ENCODE results near the gene ZFYVE26. TPM values are rescaled to one million over a fixed set of nuclear protein-coding genes. Genes with fewer than 3 reads are reported as not detected.

The ZFYVE26 gene
- total and polyA plus RNA-seq, 5 donors, result 5.2 to 17.0 (median 14.4) TPM

GRCh38 chr14:67768219-67768618, 48.2 kb downstream of the ZFYVE26 start:
- Histone ChIP-seq H3K27me3 (ENCODE audit: control insufficient read depth, insufficient read depth) (no peaks in the 10 kb centered on the region), H3K4me3 (ENCODE audit: low read length) (no peak overlapping the region), H3K4me1 (ENCODE audit: control insufficient read depth, insufficient read depth, low read length) (no peaks in the 10 kb centered on the region), H3K27ac (ENCODE audit: low read length) (no peak overlapping the region), H3K9me3 (ENCODE audit: control insufficient read depth, low read length) (no peaks in the 10 kb centered on the region)
- peak in 1 of 2 donors; percentile 39 for ATAC-seq
- DNase-seq, result no peak
- intact Hi-C loops (cut with DNase I), result no loop called here
- 51% methylated on average over 2 of the region's 2 CpGs for WGBS

GRCh38 chr14:67766035-67766680, 50.2 kb downstream of the ZFYVE26 start:
- Histone ChIP-seq H3K9me3 (ENCODE audit: control insufficient read depth, low read length) (no peaks in the 10 kb centered on the region), H3K4me1 (ENCODE audit: control insufficient read depth, insufficient read depth, low read length) (no peaks in the 10 kb centered on the region), H3K4me3 (ENCODE audit: low read length) (no peak overlapping the region), H3K27ac (ENCODE audit: low read length) (no peak overlapping the region), H3K27me3 (ENCODE audit: control insufficient read depth, insufficient read depth) (no peaks in the 10 kb centered on the region)
- peak; percentile 23 to 42 for ATAC-seq
- WGBS, result 70% methylated on average over 10 of the region's 10 CpGs
- peak in 2 of 3 donors; percentile 42 to 62 for DNase-seq
- intact Hi-C loops (cut with DNase I), result no loop called here

GRCh38 chr14:67765192-67765834, 51.1 kb downstream of the ZFYVE26 start:
- ATAC-seq, result no peak
- Histone ChIP-seq H3K27ac (ENCODE audit: low read length) (no peak overlapping the region), H3K4me1 (ENCODE audit: control insufficient read depth, insufficient read depth, low read length) (no peaks in the 10 kb centered on the region), H3K27me3 (ENCODE audit: control insufficient read depth, insufficient read depth) (no peaks in the 10 kb centered on the region), H3K9me3 (ENCODE audit: control insufficient read depth, low read length) (no peaks in the 10 kb centered on the region), H3K4me3 (ENCODE audit: low read length) (no peak overlapping the region)
- 89% methylated on average over 5 of the region's 5 CpGs for WGBS
- intact Hi-C loops (cut with DNase I), result no loop called here
- DNase-seq, result no peak

- Histone ChIP-seq H3K27ac (ENCODE audit: low read length) (no peak overlapping the region), H3K4me1 (ENCODE audit: control insufficient read depth, insufficient read depth, low read length) (no peaks in the 10 kb centered on the region), H3K4me3 (ENCODE audit: low read length) (no peak overlapping the region), H3K27me3 (ENCODE audit: control insufficient read depth, insufficient read depth) (no peaks in the 10 kb centered on the region), H3K9me3 (ENCODE audit: control insufficient read depth, low read length) (no peaks in the 10 kb centered on the region)
- ATAC-seq, result no peak
- DNase-seq, result no peak
- WGBS, result 92% methylated on average over 4 of the region's 4 CpGs
- intact Hi-C loops (cut with DNase I), result no loop called here
Measured at GRCh38 chr14:67764496-67764895, 51.9 kb downstream of the ZFYVE26 start.

- DNase-seq (no peak), ATAC-seq (no peak)
- 87% methylated on average over 4 of the region's 4 CpGs for WGBS
- intact Hi-C loops (cut with DNase I), result no loop called here
- Histone ChIP-seq H3K4me3 (ENCODE audit: low read length) (no peak overlapping the region), H3K4me1 (ENCODE audit: control insufficient read depth, insufficient read depth, low read length) (no peaks in the 10 kb centered on the region), H3K27me3 (ENCODE audit: control insufficient read depth, insufficient read depth) (no peaks in the 10 kb centered on the region), H3K9me3 (ENCODE audit: control insufficient read depth, low read length) (no peaks in the 10 kb centered on the region), H3K27ac (ENCODE audit: low read length) (no peak overlapping the region)
Measured at GRCh38 chr14:67763158-67763822, 53.1 kb downstream of the ZFYVE26 start.

- DNase-seq, result no peak
- no peaks in the 10 kb centered on the region for H3K4me1 ChIP-seq (ENCODE audit: control insufficient read depth, insufficient read depth, low read length)
- WGBS, result 86% methylated on average over 5 of the region's 5 CpGs
Measured at GRCh38 chr14:67762051-67762450, 54.3 kb downstream of the ZFYVE26 start.

GRCh38 chr14:67759916-67760315, 56.5 kb downstream of the ZFYVE26 start:
- no peaks in the 10 kb centered on the region for H3K9me3 ChIP-seq (ENCODE audit: control insufficient read depth, low read length)
- DNase-seq, result no peak
- H3K27me3 ChIP-seq (ENCODE audit: control insufficient read depth, insufficient read depth), result no peaks in the 10 kb centered on the region
- no peaks in the 10 kb centered on the region for H3K4me1 ChIP-seq (ENCODE audit: control insufficient read depth, insufficient read depth, low read length)
- H3K27ac ChIP-seq (ENCODE audit: low read length), result no peak overlapping the region
- 92% methylated on average over 2 of the region's 2 CpGs for WGBS
- intact Hi-C loops (cut with DNase I), result no loop called here
- no peak overlapping the region for H3K4me3 ChIP-seq (ENCODE audit: low read length)
- ATAC-seq, result no peak

More at GRCh38 chr14:67762051-67762450, 54.3 kb downstream of the ZFYVE26 start:
- Histone ChIP-seq H3K9me3 (ENCODE audit: control insufficient read depth, low read length) (no peaks in the 10 kb centered on the region), H3K27ac (ENCODE audit: low read length) (no peak overlapping the region), H3K4me3 (ENCODE audit: low read length) (no peak overlapping the region), H3K27me3 (ENCODE audit: control insufficient read depth, insufficient read depth) (no peaks in the 10 kb centered on the region)
- intact Hi-C loops (cut with DNase I), result no loop called here
- ATAC-seq, result no peak

- intact Hi-C loops (cut with DNase I), result no loop called here
- H3K9me3 ChIP-seq (ENCODE audit: control insufficient read depth, low read length), result no peaks in the 10 kb centered on the region
- DNase-seq (no peak), ATAC-seq (no peak)
- no peak overlapping the region for H3K4me3 ChIP-seq (ENCODE audit: low read length)
- WGBS, result 87% methylated on average over 3 of the region's 3 CpGs
- no peaks in the 10 kb centered on the region for H3K27me3 ChIP-seq (ENCODE audit: control insufficient read depth, insufficient read depth)
- H3K4me1 ChIP-seq (ENCODE audit: control insufficient read depth, insufficient read depth, low read length), result no peaks in the 10 kb centered on the region
- no peak overlapping the region for H3K27ac ChIP-seq (ENCODE audit: low read length)
Measured at GRCh38 chr14:67757175-67757574, 59.2 kb downstream of the ZFYVE26 start.

- no peak for ATAC-seq
- Histone ChIP-seq H3K4me3 (ENCODE audit: low read length) (no peak overlapping the region), H3K9me3 (ENCODE audit: control insufficient read depth, low read length) (no peaks in the 10 kb centered on the region), H3K27me3 (ENCODE audit: control insufficient read depth, insufficient read depth) (no peaks in the 10 kb centered on the region), H3K27ac (ENCODE audit: low read length) (no peak overlapping the region), H3K4me1 (ENCODE audit: control insufficient read depth, insufficient read depth, low read length) (no peaks in the 10 kb centered on the region)
- intact Hi-C loops (cut with DNase I), result no loop called here
- DNase-seq, result no peak
- 83% methylated on average over 1 of the region's 1 CpG for WGBS
Measured at GRCh38 chr14:67756496-67756895, 59.9 kb downstream of the ZFYVE26 start.

- no peak overlapping the region for H3K4me3 ChIP-seq (ENCODE audit: low read length)
- intact Hi-C loops (cut with DNase I), result no loop called here
- H3K27ac ChIP-seq (ENCODE audit: low read length), result no peak overlapping the region
- no peaks in the 10 kb centered on the region for H3K4me1 ChIP-seq (ENCODE audit: control insufficient read depth, insufficient read depth, low read length)
- WGBS, result 83% methylated on average over 6 of the region's 6 CpGs
- no peak for DNase-seq
- no peaks in the 10 kb centered on the region for H3K27me3 ChIP-seq (ENCODE audit: control insufficient read depth, insufficient read depth)
- no peaks in the 10 kb centered on the region for H3K9me3 ChIP-seq (ENCODE audit: control insufficient read depth, low read length)
- ATAC-seq, result peak in 1 of 2 donors; percentile 21
Measured at GRCh38 chr14:67749341-67750084, 66.9 kb downstream of the ZFYVE26 start.

- Histone ChIP-seq H3K4me3 (ENCODE audit: low read length) (no peak overlapping the region), H3K27me3 (ENCODE audit: control insufficient read depth, insufficient read depth) (no peaks in the 10 kb centered on the region), H3K9me3 (ENCODE audit: control insufficient read depth, low read length) (no peaks in the 10 kb centered on the region), H3K27ac (ENCODE audit: low read length) (no peak overlapping the region), H3K4me1 (ENCODE audit: control insufficient read depth, insufficient read depth, low read length) (no peaks in the 10 kb centered on the region)
- DNase-seq, result peak in 1 of 3 donors; percentile 46
- intact Hi-C loops (cut with DNase I), result no loop called here
- 95% methylated on average over 10 of the region's 10 CpGs for WGBS
- ATAC-seq, result no peak
Measured at GRCh38 chr14:67748312-67748711, 68.1 kb downstream of the ZFYVE26 start.
